ENCODE results near the gene TMEM41B.

The TMEM41B gene

GRCh38 chr11:9274499-9275258, 39.7 kb downstream of the TMEM41B start:
- TF ChIP-seq CTCF (IDR thresholded peaks at IDR 0.05; ENCODE audit: low read length) (no peak), EZH2 (IDR thresholded peaks at IDR 0.05; ENCODE audit: borderline replicate concordance, low read length) (no peak)
- no peaks in the 10 kb centered on the region for H3K9me2 ChIP-seq (ENCODE audit: low read depth, low read length)
- H3K4me3 ChIP-seq (ENCODE audit: low read depth, low read length, poor library complexity, severe bottlenecking), result no peak overlapping the region
- H3F3A ChIP-seq (ENCODE audit: insufficient read depth, low read length), result no peaks in the 10 kb centered on the region
- H3K36me3 ChIP-seq (ENCODE audit: insufficient read depth, low read length), result no peaks in the 10 kb centered on the region
- H3K27ac ChIP-seq (ENCODE audit: low read depth, low read length, poor library complexity, severe bottlenecking), result no peak overlapping the region
- no peaks in the 10 kb centered on the region for H3K9me3 ChIP-seq (ENCODE audit: low read length)
- H3K4me2 ChIP-seq (ENCODE audit: low read length), result no peak overlapping the region
- no peaks in the 10 kb centered on the region for H3K79me2 ChIP-seq (ENCODE audit: insufficient read depth, low read length)
- no peak overlapping the region for H3K9ac ChIP-seq (ENCODE audit: low read length)
- no peaks in the 10 kb centered on the region for H3K27me3 ChIP-seq (ENCODE audit: insufficient read depth, low read length)
- no peaks in the 10 kb centered on the region for H4K20me1 ChIP-seq (ENCODE audit: insufficient read depth, low read length)
- H3K4me1 ChIP-seq (ENCODE audit: insufficient read depth, low read length, severe bottlenecking), result no peaks in the 10 kb centered on the region
- no peak overlapping the region for H2AFZ ChIP-seq (ENCODE audit: low read length)

GRCh38 chr11:9273376-9274336, 40.7 kb downstream of the TMEM41B start:
- H3K9ac ChIP-seq (ENCODE audit: low read length), result no peak overlapping the region
- H3K9me3 ChIP-seq (ENCODE audit: low read length), result no peaks in the 10 kb centered on the region
- no peaks in the 10 kb centered on the region for H3K27me3 ChIP-seq (ENCODE audit: insufficient read depth, low read length)
- H3K4me1 ChIP-seq (ENCODE audit: insufficient read depth, low read length, severe bottlenecking), result no peaks in the 10 kb centered on the region
- H4K20me1 ChIP-seq (ENCODE audit: insufficient read depth, low read length), result no peaks in the 10 kb centered on the region
- no peaks in the 10 kb centered on the region for H3K36me3 ChIP-seq (ENCODE audit: insufficient read depth, low read length)
- H3F3A ChIP-seq (ENCODE audit: insufficient read depth, low read length), result no peaks in the 10 kb centered on the region
- no peak overlapping the region for H2AFZ ChIP-seq (ENCODE audit: low read length)
- no peaks in the 10 kb centered on the region for H3K79me2 ChIP-seq (ENCODE audit: insufficient read depth, low read length)
- H3K4me2 ChIP-seq (ENCODE audit: low read length), result no peak overlapping the region
- TF ChIP-seq EZH2 (IDR thresholded peaks at IDR 0.05; ENCODE audit: borderline replicate concordance, low read length) (no peak), CTCF (IDR thresholded peaks at IDR 0.05; ENCODE audit: low read length) (no peak)
- no peak overlapping the region for H3K27ac ChIP-seq (ENCODE audit: low read depth, low read length, poor library complexity, severe bottlenecking)
- H3K9me2 ChIP-seq (ENCODE audit: low read depth, low read length), result no peaks in the 10 kb centered on the region
- H3K4me3 ChIP-seq (ENCODE audit: low read depth, low read length, poor library complexity, severe bottlenecking), result no peak overlapping the region

GRCh38 chr11:9269492-9270013, 44.8 kb downstream of the TMEM41B start:
- TF ChIP-seq EZH2 (IDR thresholded peaks at IDR 0.05; ENCODE audit: borderline replicate concordance, low read length), result no peak
- no peak for TF ChIP-seq CTCF (IDR thresholded peaks at IDR 0.05; ENCODE audit: low read length)
- Histone ChIP-seq H3K4me1 (ENCODE audit: insufficient read depth, low read length, severe bottlenecking) (peaks cover 6% of the 10 kb centered on the region), H3K9ac (ENCODE audit: low read length) (no peak overlapping the region), H3F3A (ENCODE audit: insufficient read depth, low read length) (no peaks in the 10 kb centered on the region), H3K27me3 (ENCODE audit: insufficient read depth, low read length) (no peaks in the 10 kb centered on the region), H2AFZ (ENCODE audit: low read length) (no peak overlapping the region), H3K79me2 (ENCODE audit: insufficient read depth, low read length) (no peaks in the 10 kb centered on the region), H3K36me3 (ENCODE audit: insufficient read depth, low read length) (no peaks in the 10 kb centered on the region), H3K4me2 (ENCODE audit: low read length) (no peak overlapping the region), H3K27ac (ENCODE audit: low read depth, low read length, poor library complexity, severe bottlenecking) (no peak overlapping the region), H3K4me3 (ENCODE audit: low read depth, low read length, poor library complexity, severe bottlenecking) (no peak overlapping the region), H4K20me1 (ENCODE audit: insufficient read depth, low read length) (no peaks in the 10 kb centered on the region), H3K9me2 (ENCODE audit: low read depth, low read length) (no peaks in the 10 kb centered on the region), H3K9me3 (ENCODE audit: low read length) (no peaks in the 10 kb centered on the region)

Data from OCI-LY1 (cell line).